Ovary (tissue), 10 donors: ENCODE measurements around the gene CLOCK. TPM values are rescaled to one million over a fixed set of nuclear protein-coding genes. Genes with fewer than 3 reads are reported as not detected.
"Not testable (repeated sequence)": the region's sequence is repeated elsewhere in the genome, so short reads cannot be mapped to it uniquely, and the experiment has no call there.

Experiments
- DNase-seq, 5 donors: peaks; one replicate each; pipeline ENCODE4 v3.0.0-alpha.2; 2019 to 2020
- H3K27ac ChIP-seq, 2 donors: fragments of 200-600 bp; one replicate each; pipeline versions ENCODE4 v1.5.1 to v1.8.0; 2019 to 2022
- H3K27me3 ChIP-seq: fragments of 200-600 bp; one replicate; pipeline ENCODE4 v1.8.0; 2022
- H3K36me3 ChIP-seq: fragments of 200-600 bp; sonication (generic); one replicate; pipeline ENCODE4 v1.5.1; 2019
- H3K4me1 ChIP-seq: one replicate; pipeline ENCODE4 v1.8.1; 2013; ENCODE audit warnings: mild to moderate bottlenecking, moderate library complexity; ENCODE audit not compliant: insufficient read depth
- H3K4me3 ChIP-seq: fragments of 200-600 bp; sonication (generic); one replicate; pipeline ENCODE4 v1.5.1; 2017
- H3K9me3 ChIP-seq, 2 donors: fragments of 200-600 bp in 1 of 2; sonication (generic) in 1 of 2; one replicate each; pipeline versions ENCODE4 v1.5.1 to v1.8.1; 2013 to 2019; ENCODE audit warnings: mild to moderate bottlenecking in 1 of 2, moderate library complexity in 1 of 2
- CTCF ChIP-seq, 3 donors: fragments of 450-650 bp in 2 of 3; fragments of 200-600 bp in 1 of 3; IDR thresholded peaks; one replicate each; pipeline versions ENCODE4 v1.5.1 to v1.8.0; 2016 to 2022; ENCODE audit warnings: antibody characterized with exemption in 3 of 3, mild to moderate bottlenecking in 1 of 3
- EP300 ChIP-seq: sonication (generic); formaldehyde crosslinking; IDR thresholded peaks from one replicate; pipeline ENCODE4 v1.6.1; 2017; ENCODE audit warnings: antibody characterized with exemption
- POLR2A ChIP-seq: fragments of 450-650 bp; IDR thresholded peaks from one replicate; pipeline ENCODE4 v1.6.1; 2017; ENCODE audit warnings: antibody characterized with exemption, mild to moderate bottlenecking, moderate library complexity
- WGBS, 3 donors: extraction: QIAGEN DNeasy Blood & Tissue Kit in 1 of 3; methylation state at CpG; one replicate each; pipeline versions ENCODE4 v1.1.5 to v1.1.7; 2013 to 2017; 5-methylcytosine and 5-hydroxymethylcytosine counted together
- intact Hi-C, 4 donors: fragments of 100-400 bp; cut with DNase I; formaldehyde crosslinking; loops; one replicate each; pipeline versions ENCODE4 v1.11.0 to v1.15.1; 2022 to 2023
- long read RNA-seq, 3 donors: library from polyadenylated mRNA in 2 of 3; unstranded in 2 of 3; transcript quantifications; one replicate each; pipeline ENCODE4 v2.0.0 and lab custom pipeline, GENCODE V29; 2021 to 2026
- polyA plus RNA-seq, 2 donors: library from polyadenylated mRNA; stranded (reverse); fragments of 200-250 nt in 1 of 2; fragments of 350-450 nt in 1 of 2; fragmentation: Illumina TruSeq in 1 of 2; extraction: RNeasy Lipid Tissue Mini Kit (QIAGEN cat#74804) in 1 of 2; gene quantifications; one replicate each; pipeline ENCODE4 v1.2.3, GENCODE V29; 2013 to 2014
- total RNA-seq, 7 donors: library from RNA; depleted of rRNA in 2 of 7; stranded (reverse); fragments of >200 nt in 2 of 7; fragmentation: NEBNext Ultra II Directional in 3 of 7; extraction: Animal tissue kit (Norgen Biotek cat#: 25700) in 3 of 7; gene quantifications; one replicate each; pipeline versions ENCODE4 v1.1.0 to v1.2.4, GENCODE V29; 2016 to 2023
- donor health status: DM: no; HTN: no; CAD: no; lungs with moderate emphysema.
- donor health status: DM: no; HTN: no; CAD: no.
- donor health status: Bipolar disorder and iron deficiency.
- donor health status: DM: yes; HTN: yes; CAD: no.
- donor health status: DM: no; HTN: no; CAD: no.
- donor health status: DM: yes; HTN: yes; CAD: no.

Gene CLOCK
- total RNA-seq (10 to 100 TPM; 16.1 to 36.4 (median 34.6) TPM), polyA plus RNA-seq (10 to 100 TPM in 1 of 2 donors, 1 to 10 TPM in 1; 5.4 to 12.5 TPM)
- long read RNA-seq, donor 1, partial matches to known transcripts = 6 of 14 reads
- long read RNA-seq, donor 1, other reads (novel, unspliced or antisense) = 7 of 14 reads
- long read RNA-seq, donor 2, partial matches to known transcripts = 0 of 1 reads
- long read RNA-seq, donor 2, other reads (novel, unspliced or antisense) = 0 of 1 reads
- long read RNA-seq, donor 3, partial matches to known transcripts = 5 of 19 reads
- long read RNA-seq, donor 3, other reads (novel, unspliced or antisense) = 13 of 19 reads

GRCh38 chr4:55546756-55547465 lies at the start of gene CLOCK:
Gene CLOCK (minus strand): TSS chr4:55546909. CDS start chr4:55482785, 64,124 bp downstream.
- Histone ChIP-seq H3K4me3 (peak within 1 kb of the TSS; percentile 78), H3K4me1 (no peaks in the 10 kb centered on the region), H3K27ac (peak within 1 kb of the TSS; percentile 94 to 99), H3K9me3 (no peaks in the 10 kb centered on the region), H3K36me3 (no peaks in the 10 kb centered on the region), H3K27me3 (no peaks in the 10 kb centered on the region)
- peak; percentile 86 to 93 (median 91) for DNase-seq
- intact Hi-C loops = loop anchor here in 3 of 4 donors (2.0 to 10.0 kb wide), 3 partner anchors 150 to 202 kb away; partner anchors contain the start of gene SRD5A3 (in 2 of the 3)
- TF ChIP-seq POLR2A = peak; percentile 58
- peak; percentile 47 to 70 (median 70) for TF ChIP-seq CTCF (IDR thresholded peaks at IDR 0.05)
- TF ChIP-seq EP300 = no peak
- WGBS, 3 donors = 0% methylated on average over 52 to 71 of the region's 71 CpGs

GRCh38 chr4:55592014-55592413 lies 45.3 kb upstream of the CLOCK start, which contains the start of gene PDCL2:
Gene PDCL2 (minus strand): TSS chr4:55592245. CDS start chr4:55592109, 136 bp downstream.
- 93 to 96% (median 96%) methylated on average over 24 of the region's 24 CpGs for WGBS, 3 donors
- Histone ChIP-seq H3K4me1 (no peaks in the 10 kb centered on the region), H3K27ac (no peak within 1 kb of the TSS), H3K27me3 (no peaks in the 10 kb centered on the region), H3K36me3 (no peaks in the 10 kb centered on the region), H3K9me3 (no peaks in the 10 kb centered on the region), H3K4me3 (no peak within 1 kb of the TSS)
- intact Hi-C loops = no loop called here
- DNase-seq = peak in 2 of 5 donors; percentile 10 to 17
- TF ChIP-seq POLR2A = no peak
- no peak for TF ChIP-seq EP300
- TF ChIP-seq CTCF (IDR thresholded peaks at IDR 0.05) = no peak

GRCh38 chr4:55588160-55588559 lies 41.5 kb upstream of the CLOCK start:
- TF ChIP-seq CTCF (IDR thresholded peaks at IDR 0.05) (no peak), EP300 (no peak), POLR2A (no peak)
- Histone ChIP-seq H3K4me1 (no peaks in the 10 kb centered on the region), H3K27ac (no peak overlapping the region), H3K4me3 (no peak overlapping the region), H3K27me3 (no peaks in the 10 kb centered on the region), H3K36me3 (no peaks in the 10 kb centered on the region), H3K9me3 (no peaks in the 10 kb centered on the region)
- 88 to 95% (median 89%) methylated on average over 2 of the region's 2 CpGs for whole genome bisulfite sequencing, 3 donors
- no peak for DNase-seq
- intact Hi-C loops = no loop called here

GRCh38 chr4:55582773-55583172 lies 36.1 kb upstream of the CLOCK start:
- 96 to 100% (median 96%) methylated on average over 1 to 2 of the region's 2 CpGs for whole genome bisulfite sequencing, 3 donors
- H3K27ac ChIP-seq, H3K36me3 ChIP-seq, H3K9me3 ChIP-seq, intact Hi-C loops, H3K4me1 ChIP-seq, H3K4me3 ChIP-seq, H3K27me3 ChIP-seq, DNase-seq: not testable (repeated sequence)
